HEK293 (cell line): ENCODE measurements around the gene LAMC2.

ENCODE experiments used
- YY1 ChIP-seq: fragments of 450-650 bp; formaldehyde crosslinking; IDR thresholded peaks from 2 replicates; pipeline ENCODE4 v1.5.1; 2018; ENCODE audit warnings: missing biosample characterization, missing genetic modification characterization
- ZNF112 ChIP-seq: fragments of 450-650 bp; formaldehyde crosslinking; IDR thresholded peaks from 2 replicates; pipeline ENCODE4 v1.5.0; 2017; ENCODE audit warnings: missing biosample characterization, missing genetic modification characterization
- ZNF174 ChIP-seq: fragments of 450-650 bp; formaldehyde crosslinking; IDR thresholded peaks from 2 replicates; pipeline ENCODE4 v1.5.0; 2017; ENCODE audit warnings: missing biosample characterization, mild to moderate bottlenecking, missing genetic modification characterization
- ZNF350 ChIP-seq: fragments of 450-650 bp; formaldehyde crosslinking; IDR thresholded peaks from 2 replicates; pipeline ENCODE4 v1.5.0; 2017; ENCODE audit warnings: missing biosample characterization, mild to moderate bottlenecking, missing genetic modification characterization
- ZNF423 ChIP-seq: fragments of 450-650 bp; formaldehyde crosslinking; IDR thresholded peaks from 2 replicates; pipeline ENCODE4 v1.5.1; 2016; ENCODE audit warnings: missing biosample characterization, missing genetic modification characterization
- ZNF549 ChIP-seq: fragments of 450-650 bp; IDR thresholded peaks from 2 replicates; pipeline ENCODE4 v1.5.1; 2018; ENCODE audit warnings: missing biosample characterization, missing genetic modification characterization, mild to moderate bottlenecking, inconsistent platforms, moderate library complexity
- TF ChIP-seq, protein P1 (sequence below): fragments of 450-650 bp; formaldehyde crosslinking; IDR thresholded peaks from 2 replicates; pipeline ENCODE4 v1.5.1; 2016; ENCODE audit warnings: missing biosample characterization, missing genetic modification characterization
- TF ChIP-seq, protein P2 (sequence below): fragments of 450-650 bp; formaldehyde crosslinking; IDR thresholded peaks from 2 replicates; pipeline ENCODE4 v1.5.1; 2016; ENCODE audit warnings: missing biosample characterization, missing genetic modification characterization
- TF ChIP-seq, protein P3 (sequence below): fragments of 450-650 bp; formaldehyde crosslinking; IDR thresholded peaks from 2 replicates; pipeline ENCODE4 v1.5.1; 2017; ENCODE audit warnings: missing biosample characterization, missing genetic modification characterization

DNA sequence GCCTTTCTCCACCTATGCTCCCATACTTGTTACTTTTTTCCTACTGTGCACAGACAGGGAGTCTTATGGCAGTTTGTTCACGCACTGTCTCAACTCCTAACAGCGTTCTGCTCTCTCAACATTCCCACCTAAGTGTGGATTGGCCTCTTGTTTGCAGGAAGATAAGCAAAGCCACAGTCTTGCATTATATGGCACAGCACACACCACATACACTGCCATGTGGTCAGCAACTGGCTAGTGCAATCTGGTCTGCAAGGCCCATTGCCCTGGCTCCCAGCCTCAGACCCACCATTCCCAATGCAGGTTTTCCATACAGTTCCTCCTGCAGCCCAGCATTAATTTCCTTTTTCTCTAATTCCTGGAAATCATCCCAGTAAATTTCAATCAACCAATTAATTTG is 38.3 kb upstream of the LAMC2 start:
- TF ChIP-seq ZNF350 (tag by site-specific recombination), result no peak
- TF ChIP-seq, protein P1, sequence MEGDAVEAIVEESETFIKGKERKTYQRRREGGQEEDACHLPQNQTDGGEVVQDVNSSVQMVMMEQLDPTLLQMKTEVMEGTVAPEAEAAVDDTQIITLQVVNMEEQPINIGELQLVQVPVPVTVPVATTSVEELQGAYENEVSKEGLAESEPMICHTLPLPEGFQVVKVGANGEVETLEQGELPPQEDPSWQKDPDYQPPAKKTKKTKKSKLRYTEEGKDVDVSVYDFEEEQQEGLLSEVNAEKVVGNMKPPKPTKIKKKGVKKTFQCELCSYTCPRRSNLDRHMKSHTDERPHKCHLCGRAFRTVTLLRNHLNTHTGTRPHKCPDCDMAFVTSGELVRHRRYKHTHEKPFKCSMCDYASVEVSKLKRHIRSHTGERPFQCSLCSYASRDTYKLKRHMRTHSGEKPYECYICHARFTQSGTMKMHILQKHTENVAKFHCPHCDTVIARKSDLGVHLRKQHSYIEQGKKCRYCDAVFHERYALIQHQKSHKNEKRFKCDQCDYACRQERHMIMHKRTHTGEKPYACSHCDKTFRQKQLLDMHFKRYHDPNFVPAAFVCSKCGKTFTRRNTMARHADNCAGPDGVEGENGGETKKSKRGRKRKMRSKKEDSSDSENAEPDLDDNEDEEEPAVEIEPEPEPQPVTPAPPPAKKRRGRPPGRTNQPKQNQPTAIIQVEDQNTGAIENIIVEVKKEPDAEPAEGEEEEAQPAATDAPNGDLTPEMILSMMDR (tag by site-specific recombination), result no peak
- TF ChIP-seq ZNF174, result no peak
- TF ChIP-seq, protein P2, sequence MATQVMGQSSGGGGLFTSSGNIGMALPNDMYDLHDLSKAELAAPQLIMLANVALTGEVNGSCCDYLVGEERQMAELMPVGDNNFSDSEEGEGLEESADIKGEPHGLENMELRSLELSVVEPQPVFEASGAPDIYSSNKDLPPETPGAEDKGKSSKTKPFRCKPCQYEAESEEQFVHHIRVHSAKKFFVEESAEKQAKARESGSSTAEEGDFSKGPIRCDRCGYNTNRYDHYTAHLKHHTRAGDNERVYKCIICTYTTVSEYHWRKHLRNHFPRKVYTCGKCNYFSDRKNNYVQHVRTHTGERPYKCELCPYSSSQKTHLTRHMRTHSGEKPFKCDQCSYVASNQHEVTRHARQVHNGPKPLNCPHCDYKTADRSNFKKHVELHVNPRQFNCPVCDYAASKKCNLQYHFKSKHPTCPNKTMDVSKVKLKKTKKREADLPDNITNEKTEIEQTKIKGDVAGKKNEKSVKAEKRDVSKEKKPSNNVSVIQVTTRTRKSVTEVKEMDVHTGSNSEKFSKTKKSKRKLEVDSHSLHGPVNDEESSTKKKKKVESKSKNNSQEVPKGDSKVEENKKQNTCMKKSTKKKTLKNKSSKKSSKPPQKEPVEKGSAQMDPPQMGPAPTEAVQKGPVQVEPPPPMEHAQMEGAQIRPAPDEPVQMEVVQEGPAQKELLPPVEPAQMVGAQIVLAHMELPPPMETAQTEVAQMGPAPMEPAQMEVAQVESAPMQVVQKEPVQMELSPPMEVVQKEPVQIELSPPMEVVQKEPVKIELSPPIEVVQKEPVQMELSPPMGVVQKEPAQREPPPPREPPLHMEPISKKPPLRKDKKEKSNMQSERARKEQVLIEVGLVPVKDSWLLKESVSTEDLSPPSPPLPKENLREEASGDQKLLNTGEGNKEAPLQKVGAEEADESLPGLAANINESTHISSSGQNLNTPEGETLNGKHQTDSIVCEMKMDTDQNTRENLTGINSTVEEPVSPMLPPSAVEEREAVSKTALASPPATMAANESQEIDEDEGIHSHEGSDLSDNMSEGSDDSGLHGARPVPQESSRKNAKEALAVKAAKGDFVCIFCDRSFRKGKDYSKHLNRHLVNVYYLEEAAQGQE (tag by site-specific recombination), result no peak
- TF ChIP-seq, protein P3, sequence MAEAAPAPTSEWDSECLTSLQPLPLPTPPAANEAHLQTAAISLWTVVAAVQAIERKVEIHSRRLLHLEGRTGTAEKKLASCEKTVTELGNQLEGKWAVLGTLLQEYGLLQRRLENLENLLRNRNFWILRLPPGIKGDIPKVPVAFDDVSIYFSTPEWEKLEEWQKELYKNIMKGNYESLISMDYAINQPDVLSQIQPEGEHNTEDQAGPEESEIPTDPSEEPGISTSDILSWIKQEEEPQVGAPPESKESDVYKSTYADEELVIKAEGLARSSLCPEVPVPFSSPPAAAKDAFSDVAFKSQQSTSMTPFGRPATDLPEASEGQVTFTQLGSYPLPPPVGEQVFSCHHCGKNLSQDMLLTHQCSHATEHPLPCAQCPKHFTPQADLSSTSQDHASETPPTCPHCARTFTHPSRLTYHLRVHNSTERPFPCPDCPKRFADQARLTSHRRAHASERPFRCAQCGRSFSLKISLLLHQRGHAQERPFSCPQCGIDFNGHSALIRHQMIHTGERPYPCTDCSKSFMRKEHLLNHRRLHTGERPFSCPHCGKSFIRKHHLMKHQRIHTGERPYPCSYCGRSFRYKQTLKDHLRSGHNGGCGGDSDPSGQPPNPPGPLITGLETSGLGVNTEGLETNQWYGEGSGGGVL (tag by site-specific recombination), result no peak
- no peak for TF ChIP-seq ZNF549 (tag by site-specific recombination)
- no peak for TF ChIP-seq ZNF112
- no peak for TF ChIP-seq YY1 (tag by site-specific recombination)
- TF ChIP-seq ZNF423 (tag by site-specific recombination), result no peak
